Psoas muscle (tissue), 8 donors: ENCODE results near the gene RBBP8. TPM values are rescaled to one million over a fixed set of nuclear protein-coding genes. Genes with fewer than 3 reads are reported as not detected.

Experiments used
- ATAC-seq, 4 donors: fragments of 200-7000 bp; cut with Tn5 transposase; one replicate each; pipeline ENCODE4 v1.9.1; 2020; ENCODE audit warnings: moderate library complexity in 3 of 4, mild to moderate bottlenecking in 2 of 4
- DNase-seq, 2 donors: peaks; one replicate each; pipeline ENCODE4 v3.0.0-alpha.2; 2020
- H3K27ac ChIP-seq: fragments of 200-600 bp; one replicate; pipeline ENCODE4 v1.8.0; 2022
- H3K27me3 ChIP-seq, 3 donors: fragments of 200-600 bp in 1 of 3; one replicate each; pipeline versions ENCODE4 v1.6.1 to v1.8.0; 2013 to 2022; ENCODE audit warnings: low read length in 2 of 3, mild to moderate bottlenecking in 2 of 3, moderate library complexity in 1 of 3; ENCODE audit not compliant: insufficient read depth in 3 of 3
- H3K36me3 ChIP-seq, 2 donors: fragments of 200-600 bp in 1 of 2; one replicate each; pipeline versions ENCODE4 v1.6.1 to v1.8.0; 2013 to 2022; ENCODE audit warnings: low read depth in 1 of 2, mild to moderate bottlenecking in 1 of 2, moderate library complexity in 1 of 2; ENCODE audit not compliant: insufficient read depth in 1 of 2
- H3K4me1 ChIP-seq: fragments of 200-600 bp; one replicate; pipeline ENCODE4 v1.8.0; 2022
- H3K4me3 ChIP-seq: fragments of 200-600 bp; one replicate; pipeline ENCODE4 v1.8.0; 2022; ENCODE audit warnings: mild to moderate bottlenecking
- H3K9me3 ChIP-seq: fragments of 200-600 bp; one replicate; pipeline ENCODE4 v1.8.0; 2022
- WGBS, 3 donors: extraction: QIAGEN DNeasy Blood & Tissue Kit; methylation state at CpG; one replicate each; pipeline versions ENCODE4 v1.1.6 to v1.1.7; 2013; 5-methylcytosine and 5-hydroxymethylcytosine counted together
- intact Hi-C, 2 donors: fragments of 100-400 bp; cut with DNase I; formaldehyde crosslinking; loops; one replicate each; pipeline versions ENCODE4 v1.11.0 to v1.14.2; 2022
- polyA plus RNA-seq, 3 donors: library from polyadenylated mRNA; stranded (reverse); fragments of 200-250 nt; gene quantifications; one replicate each; pipeline ENCODE4 v1.2.3, GENCODE V29; 2013
- total RNA-seq, 4 donors: library from RNA; stranded (reverse); fragmentation: NEBNext Ultra II Directional in 2 of 4; extraction: Animal tissue kit (Norgen Biotek cat#: 25700) in 2 of 4; gene quantifications; one replicate each; pipeline versions ENCODE4 v1.2.1 to v1.2.4, GENCODE V29; 2021 to 2023
- TF ChIP-seq, protein P1 (sequence below): fragments of 200-600 bp; IDR thresholded peaks from one replicate; pipeline ENCODE4 v1.8.0; 2022; ENCODE audit warnings: antibody characterized with exemption
- donor health status: healthy with polysubstance abuse.
- donor health status: DM: no; HTN: no; CAD: no; lungs with moderate emphysema.
- donor health status: Bipolar disorder and iron deficiency.
- donor health status: healthy.
- donor health status: DM: yes; HTN: yes; CAD: no.
- donor health status: DM: no; HTN: no; CAD: no.
- donor health status: DM: no; HTN: no; CAD: no.
- donor health status: DM: yes; HTN: yes; CAD: no.

The RBBP8 gene
- total and polyA plus RNA-seq, 7 donors: 2.0 to 6.6 (median 2.8) TPM

DNA sequence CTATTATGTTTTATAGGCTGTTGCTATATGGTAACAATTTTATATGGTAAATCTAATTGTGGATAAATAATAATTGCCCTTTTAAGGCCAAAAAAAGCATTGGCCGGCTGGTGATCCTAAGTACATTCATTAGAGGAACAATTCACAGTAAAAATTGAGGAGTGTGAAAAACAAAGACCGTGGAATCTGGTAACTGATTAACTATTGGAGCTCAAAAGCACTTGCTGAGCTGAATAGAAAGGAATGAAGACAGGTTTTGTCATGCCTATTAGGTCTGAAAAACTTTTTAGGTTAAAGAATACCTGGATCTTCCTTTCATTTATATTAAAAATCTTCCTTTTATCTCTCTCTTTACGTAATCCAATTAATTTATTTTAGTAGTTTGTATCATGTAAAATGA, 18.5 kb upstream of the RBBP8 start:
- no peak for ATAC-seq
- no peaks in the 10 kb centered on the region for H3K36me3 ChIP-seq
- intact Hi-C loops: no loop called here
- H3K4me1 ChIP-seq: no peaks in the 10 kb centered on the region
- no peak overlapping the region for H3K4me3 ChIP-seq
- TF ChIP-seq, protein P1, sequence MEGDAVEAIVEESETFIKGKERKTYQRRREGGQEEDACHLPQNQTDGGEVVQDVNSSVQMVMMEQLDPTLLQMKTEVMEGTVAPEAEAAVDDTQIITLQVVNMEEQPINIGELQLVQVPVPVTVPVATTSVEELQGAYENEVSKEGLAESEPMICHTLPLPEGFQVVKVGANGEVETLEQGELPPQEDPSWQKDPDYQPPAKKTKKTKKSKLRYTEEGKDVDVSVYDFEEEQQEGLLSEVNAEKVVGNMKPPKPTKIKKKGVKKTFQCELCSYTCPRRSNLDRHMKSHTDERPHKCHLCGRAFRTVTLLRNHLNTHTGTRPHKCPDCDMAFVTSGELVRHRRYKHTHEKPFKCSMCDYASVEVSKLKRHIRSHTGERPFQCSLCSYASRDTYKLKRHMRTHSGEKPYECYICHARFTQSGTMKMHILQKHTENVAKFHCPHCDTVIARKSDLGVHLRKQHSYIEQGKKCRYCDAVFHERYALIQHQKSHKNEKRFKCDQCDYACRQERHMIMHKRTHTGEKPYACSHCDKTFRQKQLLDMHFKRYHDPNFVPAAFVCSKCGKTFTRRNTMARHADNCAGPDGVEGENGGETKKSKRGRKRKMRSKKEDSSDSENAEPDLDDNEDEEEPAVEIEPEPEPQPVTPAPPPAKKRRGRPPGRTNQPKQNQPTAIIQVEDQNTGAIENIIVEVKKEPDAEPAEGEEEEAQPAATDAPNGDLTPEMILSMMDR: no peak
- no peaks in the 10 kb centered on the region for H3K9me3 ChIP-seq
- WGBS, 3 donors: 68 to 73% (median 72%) methylated on average over 3 of the region's 3 CpGs
- no peak for DNase-seq
- no peaks in the 10 kb centered on the region for H3K27me3 ChIP-seq
- no peak overlapping the region for H3K27ac ChIP-seq

DNA sequence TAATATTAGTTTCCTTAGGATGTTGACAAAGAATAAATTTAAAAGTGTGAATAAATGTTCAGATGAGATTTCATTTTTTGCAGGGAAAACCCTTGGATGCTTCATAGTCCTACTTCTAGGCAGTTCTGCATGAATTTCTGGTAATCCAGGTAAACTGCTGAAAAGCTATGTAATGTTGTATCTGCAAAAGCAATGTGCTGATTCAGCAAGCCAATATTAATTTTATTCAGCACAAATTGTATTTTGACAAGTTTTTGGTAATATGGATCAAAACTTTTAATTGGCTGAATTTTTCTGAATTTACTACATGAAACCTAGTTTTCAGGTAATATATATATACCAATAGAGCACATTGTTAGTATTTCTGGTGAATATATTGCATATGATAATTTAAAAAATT, 17.8 kb upstream of the RBBP8 start:
- DNase-seq: no peak
- intact Hi-C loops: no loop called here
- TF ChIP-seq, protein P1: no peak

DNA sequence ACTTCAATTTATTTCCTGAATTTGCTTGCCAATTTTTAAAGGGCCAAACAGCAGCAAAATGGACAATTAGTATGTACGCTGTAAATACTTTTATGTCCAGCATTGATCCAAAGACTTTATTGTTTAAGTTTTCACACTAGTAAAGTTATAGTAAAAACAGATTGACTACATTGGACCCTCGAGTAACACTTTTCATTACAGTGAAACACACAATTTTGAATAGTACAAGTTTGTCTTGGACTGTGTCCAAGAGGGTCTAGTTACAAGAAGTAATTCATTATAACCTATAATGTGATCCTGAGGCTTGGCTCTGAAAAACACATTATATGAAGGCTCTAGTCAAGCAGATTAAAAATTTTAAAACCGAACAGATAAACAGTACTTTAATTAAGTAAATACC, 11.4 kb upstream of the RBBP8 start:
- H3K4me3 ChIP-seq: no peak overlapping the region
- intact Hi-C loops: no loop called here
- H3K9me3 ChIP-seq: no peaks in the 10 kb centered on the region
- ATAC-seq (no peak), DNase-seq (no peak)
- no peaks in the 10 kb centered on the region for H3K36me3 ChIP-seq
- 41 to 49% (median 43%) methylated on average over 3 of the region's 3 CpGs for WGBS, 3 donors
- no peaks in the 10 kb centered on the region for H3K27me3 ChIP-seq
- no peak overlapping the region for H3K27ac ChIP-seq
- TF ChIP-seq, protein P1: no peak
- H3K4me1 ChIP-seq: no peaks in the 10 kb centered on the region

More for the DNA sequence above, 17.8 kb upstream of the RBBP8 start:
- no peaks in the 10 kb centered on the region for H3K27me3 ChIP-seq
- no peaks in the 10 kb centered on the region for H3K4me1 ChIP-seq
- no peak overlapping the region for H3K4me3 ChIP-seq
- H3K27ac ChIP-seq: no peak overlapping the region
- no peaks in the 10 kb centered on the region for H3K9me3 ChIP-seq
- H3K36me3 ChIP-seq: no peaks in the 10 kb centered on the region
- no peak for ATAC-seq

DNA sequence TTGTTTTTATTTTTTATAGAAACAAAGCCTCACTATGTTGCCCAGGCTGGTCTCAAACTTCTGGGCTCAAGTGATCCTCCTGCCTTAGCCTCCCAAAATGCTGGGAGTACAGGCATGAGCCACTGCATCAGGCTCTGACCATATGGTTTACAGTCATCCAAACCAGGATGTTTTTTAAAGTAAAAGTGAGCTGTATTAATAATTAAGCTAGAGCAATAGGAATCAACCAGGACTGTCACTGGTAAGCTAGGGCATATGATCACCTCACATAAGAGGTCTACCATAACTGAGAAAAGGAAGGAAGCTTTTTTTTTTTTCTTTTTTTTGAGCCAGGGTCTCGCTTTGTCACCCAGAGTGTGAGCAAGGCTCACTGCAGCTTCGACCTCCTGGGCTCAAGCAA, 8.5 kb upstream of the RBBP8 start:
- H3K4me3 ChIP-seq: no peak overlapping the region
- H3K27me3 ChIP-seq: no peaks in the 10 kb centered on the region
- no peaks in the 10 kb centered on the region for H3K4me1 ChIP-seq
- 95 to 97% (median 96%) methylated on average over 2 of the region's 2 CpGs for WGBS, 3 donors
- intact Hi-C loops: no loop called here
- no peaks in the 10 kb centered on the region for H3K9me3 ChIP-seq
- no peaks in the 10 kb centered on the region for H3K36me3 ChIP-seq
- DNase-seq: no peak
- no peak overlapping the region for H3K27ac ChIP-seq
- TF ChIP-seq, protein P1: no peak
- ATAC-seq: no peak

DNA sequence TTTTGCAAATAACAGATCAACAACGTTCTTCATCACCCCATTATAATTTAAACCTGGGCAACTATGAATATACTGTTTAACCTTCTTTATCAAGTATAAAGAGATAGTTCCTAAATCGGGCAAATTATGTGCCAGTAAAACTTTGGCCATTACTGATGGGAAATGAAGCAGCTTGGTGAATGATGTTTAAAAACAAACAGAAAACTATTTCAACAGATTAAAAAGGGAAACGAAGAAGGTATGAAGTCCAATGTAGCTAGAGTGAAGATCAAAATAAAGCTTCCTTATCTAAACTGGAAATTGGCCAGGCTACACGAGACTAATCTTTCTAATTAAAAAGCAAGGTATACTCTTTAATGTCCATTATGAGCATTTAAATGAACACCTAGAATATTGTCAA, 6.7 kb upstream of the RBBP8 start:
- no peaks in the 10 kb centered on the region for H3K4me1 ChIP-seq
- H3K36me3 ChIP-seq: no peaks in the 10 kb centered on the region
- H3K4me3 ChIP-seq: no peak overlapping the region
- DNase-seq (no peak), ATAC-seq (no peak)
- no peak overlapping the region for H3K27ac ChIP-seq
- no peaks in the 10 kb centered on the region for H3K27me3 ChIP-seq
- no peaks in the 10 kb centered on the region for H3K9me3 ChIP-seq
- TF ChIP-seq, protein P1: no peak
- intact Hi-C loops: loop anchor here in 1 of 2 donors (5.0 kb wide), 1 partner anchor 61 kb away; no protein-coding TSS in a partner anchor
- WGBS, 3 donors: 74 to 82% (median 75%) methylated on average over 4 of the region's 4 CpGs
